Measurements from ENCODE around the gene ABCA4.

Gene ABCA4

GRCh38 chr1:94032637-94033036 lies 88.3 kb downstream of the ABCA4 start:
- ATAC-seq (ENCODE audit: insufficient read depth, low read depth), result no peak
- Histone ChIP-seq H3K4me2 (ENCODE audit: insufficient read depth, low read length) (no peak overlapping the region), H3K9me3 (ENCODE audit: insufficient read depth, low read length, severe bottlenecking) (no peaks in the 10 kb centered on the region)

GRCh38 chr1:94031591-94031990 lies 89.4 kb downstream of the ABCA4 start:
- ATAC-seq (ENCODE audit: insufficient read depth, low read depth), result no peak
- no peaks in the 10 kb centered on the region for H3K4me1 ChIP-seq (ENCODE audit: insufficient read depth, low read length)
- H3K79me2 ChIP-seq (ENCODE audit: insufficient read depth, low read length), result no peaks in the 10 kb centered on the region
- no peak overlapping the region for H3K27ac ChIP-seq (ENCODE audit: low read length)
- no peaks in the 10 kb centered on the region for H4K20me1 ChIP-seq (ENCODE audit: insufficient read depth, low read length)
- TF ChIP-seq CTCF (IDR thresholded peaks at IDR 0.05; ENCODE audit: borderline replicate concordance, extremely low read depth, low read length, poor library complexity, severe bottlenecking) (no peak), EZH2 (IDR thresholded peaks at IDR 0.05; ENCODE audit: borderline replicate concordance, low read depth, low read length, severe bottlenecking) (no peak)
- no peaks in the 10 kb centered on the region for H3K36me3 ChIP-seq (ENCODE audit: insufficient read depth, low read length)
- no peak for DNase-seq
- no peak overlapping the region for H3K9ac ChIP-seq (ENCODE audit: low read depth, low read length)
- no peaks in the 10 kb centered on the region for H3K27me3 ChIP-seq (ENCODE audit: insufficient read depth, low read length, poor library complexity)
- no peak overlapping the region for H2AFZ ChIP-seq (ENCODE audit: low read depth, low read length)
- no peaks in the 10 kb centered on the region for H3K9me3 ChIP-seq (ENCODE audit: insufficient read depth, low read length, severe bottlenecking)
- H3K4me3 ChIP-seq (ENCODE audit: low read depth in 1 of 2, low read length in 2 of 2), result no peak overlapping the region
- no peak overlapping the region for H3K4me2 ChIP-seq (ENCODE audit: insufficient read depth, low read length)

More at GRCh38 chr1:94032637-94033036, 88.3 kb downstream of the ABCA4 start:
- Histone ChIP-seq H3K27ac (ENCODE audit: low read length) (no peak overlapping the region), H2AFZ (ENCODE audit: low read depth, low read length) (no peak overlapping the region), H3K4me3 (ENCODE audit: low read depth in 1 of 2, low read length in 2 of 2) (no peak overlapping the region), H3K27me3 (ENCODE audit: insufficient read depth, low read length, poor library complexity) (no peaks in the 10 kb centered on the region), H3K4me1 (ENCODE audit: insufficient read depth, low read length) (0 out of 2 replicates have a peak, but pooled peaks cover 1% of the 10 kb centered on the region), H3K36me3 (ENCODE audit: insufficient read depth, low read length) (no peaks in the 10 kb centered on the region), H4K20me1 (ENCODE audit: insufficient read depth, low read length) (no peaks in the 10 kb centered on the region), H3K9ac (ENCODE audit: low read depth, low read length) (no peak overlapping the region), H3K79me2 (ENCODE audit: insufficient read depth, low read length) (no peaks in the 10 kb centered on the region)
- no peak for DNase-seq
- TF ChIP-seq EZH2 (IDR thresholded peaks at IDR 0.05; ENCODE audit: borderline replicate concordance, low read depth, low read length, severe bottlenecking) (no peak), CTCF (IDR thresholded peaks at IDR 0.05; ENCODE audit: borderline replicate concordance, extremely low read depth, low read length, poor library complexity, severe bottlenecking) (no peak)

GRCh38 chr1:94031154-94031553 lies 89.8 kb downstream of the ABCA4 start:
- no peaks in the 10 kb centered on the region for H4K20me1 ChIP-seq (ENCODE audit: insufficient read depth, low read length)
- no peak overlapping the region for H3K27ac ChIP-seq (ENCODE audit: low read length)
- H3K4me2 ChIP-seq (ENCODE audit: insufficient read depth, low read length), result no peak overlapping the region
- no peak for DNase-seq
- no peaks in the 10 kb centered on the region for H3K4me1 ChIP-seq (ENCODE audit: insufficient read depth, low read length)
- H3K9ac ChIP-seq (ENCODE audit: low read depth, low read length), result no peak overlapping the region
- no peak overlapping the region for H2AFZ ChIP-seq (ENCODE audit: low read depth, low read length)
- H3K9me3 ChIP-seq (ENCODE audit: insufficient read depth, low read length, severe bottlenecking), result no peaks in the 10 kb centered on the region
- H3K79me2 ChIP-seq (ENCODE audit: insufficient read depth, low read length), result no peaks in the 10 kb centered on the region
- H3K36me3 ChIP-seq (ENCODE audit: insufficient read depth, low read length), result no peaks in the 10 kb centered on the region
- H3K27me3 ChIP-seq (ENCODE audit: insufficient read depth, low read length, poor library complexity), result no peaks in the 10 kb centered on the region
- no peak for ATAC-seq (ENCODE audit: insufficient read depth, low read depth)
- no peak for TF ChIP-seq CTCF (IDR thresholded peaks at IDR 0.05; ENCODE audit: borderline replicate concordance, extremely low read depth, low read length, poor library complexity, severe bottlenecking)
- no peak for TF ChIP-seq EZH2 (IDR thresholded peaks at IDR 0.05; ENCODE audit: borderline replicate concordance, low read depth, low read length, severe bottlenecking)
- H3K4me3 ChIP-seq (ENCODE audit: low read depth in 1 of 2, low read length in 2 of 2), result no peak overlapping the region

Data from DND-41 (cell line).